D721Med (cell line): ENCODE data around the gene SLC15A4.

Source experiments
- DNase-seq: peaks from one replicate; pipeline ENCODE4 v3.0.0; 2011; ENCODE audit warnings: low spot score; ENCODE audit not compliant: insufficient read length
- FAIRE-seq: peaks from 2 replicates; lab custom pipeline; 2011; peaks lifted over from hg19 to GRCh38; lab: Jason Lieb, UNC
- TF ChIP-seq, protein P1 (sequence below): IDR thresholded peaks from 2 replicates; pipeline ENCODE4 v1.5.1; 2012; ENCODE audit warnings: mild to moderate bottlenecking, control low read depth; ENCODE audit not compliant: insufficient read depth; ENCODE audit errors: missing control alignments

Gene SLC15A4

DNA sequence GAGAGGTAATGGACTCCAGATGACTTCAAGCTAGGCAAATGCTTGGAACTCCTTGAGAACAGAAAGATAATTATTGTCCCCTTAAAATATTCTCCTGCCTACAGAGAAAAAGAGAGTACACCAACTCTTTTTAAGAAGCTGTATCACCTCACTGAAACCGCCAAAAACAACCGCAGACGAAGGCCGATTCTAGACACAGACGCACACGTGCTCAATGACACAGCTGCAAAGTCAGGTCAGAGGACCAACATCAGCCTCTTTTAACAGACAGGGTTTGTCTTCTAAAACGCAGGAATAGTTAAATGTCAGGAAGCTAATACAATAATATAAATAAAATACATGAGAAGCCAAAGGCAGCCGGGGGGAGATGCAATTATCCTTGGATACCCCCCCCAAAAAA is 19.0 kb downstream of the SLC15A4 start:
- FAIRE-seq (no peak), DNase-seq (no peak)
- TF ChIP-seq, protein P1, sequence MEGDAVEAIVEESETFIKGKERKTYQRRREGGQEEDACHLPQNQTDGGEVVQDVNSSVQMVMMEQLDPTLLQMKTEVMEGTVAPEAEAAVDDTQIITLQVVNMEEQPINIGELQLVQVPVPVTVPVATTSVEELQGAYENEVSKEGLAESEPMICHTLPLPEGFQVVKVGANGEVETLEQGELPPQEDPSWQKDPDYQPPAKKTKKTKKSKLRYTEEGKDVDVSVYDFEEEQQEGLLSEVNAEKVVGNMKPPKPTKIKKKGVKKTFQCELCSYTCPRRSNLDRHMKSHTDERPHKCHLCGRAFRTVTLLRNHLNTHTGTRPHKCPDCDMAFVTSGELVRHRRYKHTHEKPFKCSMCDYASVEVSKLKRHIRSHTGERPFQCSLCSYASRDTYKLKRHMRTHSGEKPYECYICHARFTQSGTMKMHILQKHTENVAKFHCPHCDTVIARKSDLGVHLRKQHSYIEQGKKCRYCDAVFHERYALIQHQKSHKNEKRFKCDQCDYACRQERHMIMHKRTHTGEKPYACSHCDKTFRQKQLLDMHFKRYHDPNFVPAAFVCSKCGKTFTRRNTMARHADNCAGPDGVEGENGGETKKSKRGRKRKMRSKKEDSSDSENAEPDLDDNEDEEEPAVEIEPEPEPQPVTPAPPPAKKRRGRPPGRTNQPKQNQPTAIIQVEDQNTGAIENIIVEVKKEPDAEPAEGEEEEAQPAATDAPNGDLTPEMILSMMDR = no peak

DNA sequence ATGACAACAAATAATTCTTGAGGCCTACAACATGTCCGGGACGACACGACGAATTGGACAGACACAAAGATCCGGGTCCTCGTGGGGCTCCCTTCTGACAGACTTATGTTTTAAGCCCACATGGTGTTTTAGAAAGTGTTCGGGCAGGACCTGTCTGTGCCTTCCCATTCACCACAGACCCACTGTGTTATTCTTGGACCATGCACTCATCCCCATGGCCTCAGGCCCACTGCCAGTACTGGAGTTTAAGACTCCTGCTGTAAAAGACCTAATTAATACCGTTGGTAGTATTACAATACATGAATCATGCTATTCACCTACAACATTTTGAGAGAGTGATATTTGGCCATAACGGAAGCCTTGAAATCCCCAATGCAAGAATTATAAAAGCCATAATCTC is 20.0 kb downstream of the SLC15A4 start:
- DNase-seq = no peak
- TF ChIP-seq, protein P1 = no peak
- FAIRE-seq = no peak

DNA sequence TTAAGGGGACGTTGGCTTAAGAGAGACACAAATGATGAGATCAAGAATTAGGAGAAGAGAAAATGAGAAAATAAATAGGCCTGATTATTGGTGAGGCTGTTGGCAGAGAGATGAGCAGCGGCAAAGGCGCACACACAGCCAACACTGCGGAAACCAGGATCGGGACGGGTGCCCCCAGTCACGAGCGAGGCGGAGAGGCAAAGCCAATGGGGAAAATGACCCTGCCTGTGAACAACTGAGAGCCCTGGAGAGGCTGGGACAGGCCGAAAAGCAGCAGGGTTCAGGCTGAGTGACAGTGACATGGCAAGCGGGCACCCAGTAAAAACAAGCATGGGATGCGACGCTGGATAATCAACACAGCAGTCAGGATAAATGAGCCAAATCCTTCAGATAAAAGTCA is 21.0 kb downstream of the SLC15A4 start:
- DNase-seq (no peak), FAIRE-seq (no peak)
- TF ChIP-seq, protein P1 = no peak

DNA sequence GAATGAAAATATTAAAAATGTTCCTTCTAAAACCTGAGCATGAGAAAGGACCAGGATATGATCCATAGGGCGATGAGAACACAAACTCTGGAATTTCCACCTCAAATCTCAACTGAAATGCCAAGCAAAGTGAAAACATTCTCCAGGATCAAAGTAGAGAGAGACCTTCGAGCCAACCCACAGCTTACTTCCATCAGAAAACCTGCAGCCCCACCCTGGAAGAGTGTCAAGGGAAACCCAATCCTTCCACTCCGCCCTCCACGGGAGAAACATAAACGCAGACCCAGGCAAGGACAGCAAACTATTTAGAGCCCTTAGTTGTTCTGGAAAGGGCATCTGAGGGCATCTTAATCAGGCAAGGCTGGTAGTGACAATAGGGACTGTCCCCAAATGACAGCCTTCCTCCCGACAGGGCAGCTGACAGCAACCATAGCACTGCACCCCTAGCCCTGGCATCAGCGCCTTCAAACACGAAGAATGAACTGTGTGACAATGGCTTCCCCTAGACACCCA is 21.8 kb downstream of the SLC15A4 start:
- TF ChIP-seq, protein P1 = no peak
- DNase-seq = no peak
- FAIRE-seq = no peak

DNA sequence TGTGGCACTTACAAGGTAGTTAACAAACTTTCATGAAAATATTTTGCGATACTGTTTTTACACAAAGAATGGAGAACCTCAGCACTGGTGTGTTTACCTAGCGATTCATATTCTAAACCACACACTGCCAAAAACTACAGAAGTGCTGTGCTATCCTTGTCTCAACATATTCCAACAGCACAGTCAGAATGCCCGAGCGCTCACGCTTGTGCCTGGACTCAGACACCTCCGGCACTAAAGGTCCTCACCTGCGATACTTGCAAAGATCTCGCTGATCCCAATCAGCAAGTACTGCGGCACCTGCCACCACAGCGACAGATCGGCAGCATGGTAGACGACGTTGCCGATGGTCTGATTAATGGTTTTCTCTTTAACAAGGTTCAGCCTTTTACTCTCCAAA is 23.2 kb downstream of the SLC15A4 start:
- no peak for FAIRE-seq
- TF ChIP-seq, protein P1 = no peak
- DNase-seq = no peak

DNA sequence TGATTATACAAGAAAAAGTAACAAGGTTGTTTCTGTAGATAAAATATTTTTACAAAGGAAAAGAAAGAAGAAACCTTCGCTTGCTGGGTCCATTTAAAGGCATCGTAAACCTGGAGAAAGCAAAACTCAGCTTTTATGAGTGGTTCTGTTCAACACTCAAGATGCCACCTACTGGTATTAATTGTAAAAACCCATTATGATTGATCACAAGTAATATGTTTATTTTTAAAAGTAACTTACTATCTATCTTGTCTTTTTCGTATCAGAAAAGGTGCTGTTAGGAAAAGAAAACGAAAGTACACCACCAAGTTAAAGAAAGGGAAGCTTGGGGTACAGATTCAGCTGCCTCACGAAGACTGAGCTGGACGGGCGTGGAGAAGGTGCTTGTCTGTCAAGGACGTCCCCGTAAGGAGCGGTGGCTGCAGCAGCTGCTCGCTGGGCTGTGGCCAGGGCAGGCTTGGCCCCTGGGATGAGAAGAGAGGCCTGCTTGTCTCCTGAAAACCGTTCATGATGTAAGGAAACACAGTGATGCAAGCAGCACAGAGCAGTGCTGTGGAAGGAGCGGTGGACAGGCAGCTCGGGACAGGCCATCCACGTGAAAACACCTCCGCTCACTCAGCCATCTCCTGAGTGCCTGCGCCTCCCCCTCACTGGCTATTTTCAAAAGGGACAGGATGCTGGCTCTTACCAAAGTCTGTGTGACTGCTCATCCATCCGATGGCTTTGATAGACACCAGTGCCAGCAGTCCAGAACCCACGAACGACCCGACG is 25.0 kb downstream of the SLC15A4 start:
- DNase-seq (no peak), FAIRE-seq (no peak)
- TF ChIP-seq, protein P1 = no peak
